ENCODE results near the gene OR56B1.

DNA sequence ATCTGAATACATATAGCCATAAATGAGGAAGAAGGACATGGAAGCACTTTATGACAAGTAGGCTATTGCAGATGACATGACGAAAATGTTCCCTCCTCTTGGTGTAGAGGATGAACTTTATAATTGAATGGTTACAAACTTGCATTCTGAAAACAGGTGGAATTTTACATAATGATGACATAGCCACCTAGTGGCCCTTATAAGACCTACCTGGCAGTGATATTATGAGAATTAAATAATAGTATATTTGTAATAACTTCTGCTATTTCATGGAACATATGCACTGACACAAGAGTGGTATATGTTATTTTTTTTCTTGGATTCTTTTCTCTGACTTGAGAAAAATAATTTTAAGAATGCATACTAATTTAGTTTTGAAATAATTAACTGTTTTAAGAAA lies 23.7 kb upstream of the OR56B1 start:
- TF ChIP-seq CTCF (conservative IDR thresholded peaks at IDR 0.05 in 1 of 2, IDR thresholded peaks at IDR 0.05 in 1 of 2; ENCODE audit: extremely low read depth in 1 of 2, insufficient read depth in 1 of 2, low read depth in 1 of 2, low read length in 2 of 2) (peak; percentile 58 to 60), EZH2 (IDR thresholded peaks at IDR 0.05; ENCODE audit: borderline replicate concordance, low read length) (no peak)
